CD4-positive, alpha-beta T cell treated with Interleukin-12 subunit alpha and Interleukin-12 subunit beta, for 1 hour (primary cell): ENCODE data around the gene NNT.
"Not testable (repeated sequence)": the region's sequence is repeated elsewhere in the genome, so short reads cannot be mapped to it uniquely, and the experiment has no call there.

Experiments used
- DNase-seq: peaks from one replicate; pipeline ENCODE4 v3.0.0-alpha.2; 2020

The NNT gene

DNA sequence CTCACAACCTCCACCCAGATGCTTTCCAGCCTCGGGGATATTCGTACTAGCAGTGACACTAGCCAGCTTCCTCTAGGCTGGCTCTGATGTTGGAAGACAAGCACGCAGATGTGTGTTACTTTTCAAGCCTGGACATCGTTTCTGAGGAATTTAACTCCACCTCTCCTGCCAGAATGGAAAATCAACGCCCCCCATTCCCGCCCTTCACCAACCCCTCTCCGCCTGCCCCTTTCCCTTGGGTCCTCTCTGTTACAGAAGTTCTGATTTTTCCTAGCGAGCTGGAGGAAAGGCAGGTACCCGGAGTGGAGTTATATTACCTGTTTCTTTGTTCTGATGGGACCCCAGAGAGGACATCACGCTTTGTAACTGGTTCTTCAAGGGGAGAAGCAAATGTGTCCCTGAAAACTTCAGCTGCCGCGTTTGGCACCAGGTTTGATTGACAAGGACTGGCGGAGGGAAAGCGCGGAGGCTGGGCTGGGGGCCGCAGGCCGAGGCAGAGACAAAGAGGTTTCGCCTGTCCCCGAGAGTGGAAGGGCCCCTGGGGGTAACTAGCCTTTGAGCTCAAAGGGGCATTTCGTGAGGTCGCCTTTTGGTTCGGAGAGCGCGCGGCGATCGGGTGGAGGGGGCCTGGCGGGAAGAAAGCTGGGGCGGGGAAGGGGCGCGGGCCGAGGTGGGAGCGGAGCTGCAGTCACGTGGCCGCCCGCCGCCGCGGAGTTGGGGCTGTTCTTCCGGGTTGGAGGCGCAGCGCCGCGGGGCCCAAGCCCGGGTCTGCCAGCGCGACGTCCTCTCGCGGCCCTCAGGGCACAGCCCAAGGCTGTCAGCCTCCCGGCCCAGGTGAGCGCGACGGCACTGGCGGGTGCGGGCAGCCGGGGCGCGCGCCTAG lies at the start of gene NNT:
Gene NNT, plus strand, starts transcription at position 720 of the 883 bp plus-strand sequence. CDS start 6,016 bp downstream, outside the sequence.
- DNase-seq = peak; percentile 77

- DNase-seq = no peak
Observed at GRCh38 chr5:43553381-43553780, 49.6 kb upstream of the NNT start.

- no peak for DNase-seq
Observed at GRCh38 chr5:43554497-43554896, 48.5 kb upstream of the NNT start.

DNA sequence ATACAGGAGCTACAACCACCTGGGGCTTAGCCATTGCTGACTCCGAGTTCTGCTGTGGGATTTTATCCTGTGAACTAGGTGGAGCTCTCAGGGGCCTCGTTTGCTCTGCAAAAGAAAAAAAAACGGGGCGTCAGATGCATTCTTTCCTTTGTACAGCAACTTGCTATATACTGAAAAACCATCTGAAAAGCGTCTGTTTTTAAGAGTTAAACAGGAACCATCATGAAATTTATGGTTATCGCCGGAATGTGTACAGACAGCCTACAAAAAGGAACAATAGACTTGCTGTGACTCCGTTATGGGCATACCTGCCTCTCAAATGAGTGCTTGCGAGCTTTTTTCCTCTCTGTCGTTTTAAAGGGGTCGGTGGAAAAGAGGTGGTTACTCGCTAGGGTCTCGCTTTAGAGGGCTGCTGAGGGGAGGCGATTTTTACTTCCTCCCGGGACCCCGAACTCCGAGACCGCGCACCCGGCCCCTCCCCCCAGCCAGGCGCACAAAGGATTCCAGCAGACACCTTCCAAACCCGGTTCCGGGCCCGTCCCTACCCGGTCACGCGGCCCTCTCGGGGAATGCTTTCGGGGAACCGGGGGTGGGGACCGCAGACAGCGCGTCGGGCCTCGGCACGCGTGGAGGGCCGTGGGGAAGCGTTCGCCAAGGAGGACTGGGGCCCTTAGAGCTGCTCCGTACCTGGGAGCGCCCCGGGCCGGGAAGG lies 46.9 kb upstream of the NNT start:
- peak; percentile 48 for DNase-seq

DNA sequence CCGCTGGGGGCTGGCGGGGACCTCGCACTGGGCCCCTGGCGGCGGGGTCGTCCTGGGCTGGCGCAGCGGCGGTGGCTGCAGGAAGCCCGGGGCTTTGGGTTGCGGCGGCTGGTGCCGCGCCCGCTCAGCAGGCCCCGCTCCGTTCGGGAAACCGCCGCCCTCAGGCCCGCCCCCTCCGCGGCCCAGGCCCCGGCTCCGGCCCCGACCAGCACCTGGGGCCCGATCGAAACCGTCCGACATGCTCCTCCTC lies 46.4 kb upstream of the NNT start:
- DNase-seq = not testable (repeated sequence)

GRCh38 chr5:43556857-43557542 lies 46.0 kb upstream of the NNT start, which contains the start of gene PAIP1:
TSS of gene PAIP1 (minus strand) at chr5:43557077. CDS start at chr5:43556846, 231 bp downstream.
- peak; percentile 87 for DNase-seq

DNA sequence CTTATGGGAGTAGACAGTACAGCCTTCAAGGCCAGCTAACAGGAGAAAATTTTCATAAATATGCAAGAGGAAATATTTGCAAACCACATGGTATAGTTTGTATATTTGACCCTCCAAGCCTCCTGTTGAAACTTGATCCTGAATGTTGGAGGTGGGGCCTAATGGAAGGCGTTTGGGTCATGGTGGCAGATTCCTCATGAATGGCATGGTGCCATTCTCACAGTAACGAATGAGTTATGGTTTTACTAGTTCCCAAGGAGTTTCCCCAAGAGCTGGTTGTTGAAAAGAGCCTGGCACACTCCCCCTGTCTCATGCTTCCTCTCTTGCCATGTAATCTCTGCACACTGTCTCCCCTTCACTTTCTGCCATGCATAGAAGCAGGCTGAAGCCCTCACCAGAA lies 42.9 kb upstream of the NNT start:
- DNase-seq = no peak

DNA sequence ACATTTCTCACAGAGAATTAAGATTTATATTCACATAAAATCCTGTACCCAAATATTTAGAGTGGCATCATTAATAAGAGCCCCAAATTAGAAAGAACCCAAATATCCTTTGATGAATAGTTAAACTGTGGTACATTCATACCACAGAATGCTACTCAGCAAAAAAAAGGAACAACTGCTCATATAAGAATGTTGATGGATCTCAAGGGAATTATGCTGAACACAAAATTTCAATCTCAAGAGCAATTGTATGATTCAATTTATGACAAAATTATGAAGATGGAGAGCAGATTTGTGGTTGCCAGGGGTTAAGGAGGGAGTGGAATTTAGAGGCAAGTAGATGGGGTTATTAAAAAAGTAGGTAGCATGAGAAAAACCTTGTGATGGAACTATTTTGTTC lies 41.6 kb upstream of the NNT start:
- no peak for DNase-seq

DNA sequence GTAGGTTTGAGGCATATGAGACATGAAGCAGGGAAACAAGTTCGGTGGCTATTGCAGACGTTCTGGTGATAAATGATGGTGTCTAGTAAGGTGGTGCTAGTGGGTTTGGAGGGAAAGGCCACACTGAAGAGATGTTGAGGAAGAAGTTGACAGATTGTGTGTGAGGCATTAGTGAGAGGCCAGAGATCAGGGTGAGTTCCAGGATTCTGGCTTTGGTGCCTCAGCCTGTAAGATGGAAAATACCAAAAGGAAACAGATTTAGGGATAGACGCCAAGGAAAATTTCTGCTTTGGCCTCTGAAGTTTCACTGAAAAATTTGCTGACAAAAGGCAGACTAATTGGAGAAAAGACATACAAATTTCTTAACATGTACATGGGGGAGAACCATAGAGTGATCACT lies 39.7 kb upstream of the NNT start:
- DNase-seq = no peak

- DNase-seq = no peak
Observed at GRCh38 chr5:43564289-43564850, 38.6 kb upstream of the NNT start.

- no peak for DNase-seq
Observed at GRCh38 chr5:43565043-43565442, 37.9 kb upstream of the NNT start.

GRCh38 chr5:43567967-43568366 lies 35.0 kb upstream of the NNT start:
- DNase-seq = no peak

DNA sequence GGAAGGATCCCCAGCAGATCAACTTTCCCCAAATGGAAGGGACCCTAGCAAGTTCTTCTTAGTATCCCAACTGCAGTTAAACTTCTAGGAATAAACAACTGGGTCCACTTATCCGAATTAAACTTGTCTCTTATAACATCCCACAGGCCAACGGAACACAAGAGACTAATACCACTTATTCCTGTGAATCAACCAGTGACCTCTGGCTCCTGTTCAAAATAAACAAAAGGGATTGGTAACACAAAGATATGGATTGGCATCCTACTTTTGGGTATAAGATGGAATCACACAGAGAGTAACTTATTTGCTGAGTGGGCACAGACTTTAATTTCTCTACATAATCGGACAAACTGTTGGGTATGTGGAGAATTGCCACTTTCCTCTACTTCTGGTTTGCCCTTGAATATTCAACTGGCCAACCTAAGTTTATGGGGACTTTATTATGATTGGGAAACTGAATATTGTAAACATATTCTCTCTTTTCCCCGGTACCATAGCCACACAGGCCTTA lies 33.7 kb upstream of the NNT start:
- no peak for DNase-seq

GRCh38 chr5:43570450-43571158 lies 32.4 kb upstream of the NNT start:
- no peak for DNase-seq

GRCh38 chr5:43571237-43571636 lies 31.7 kb upstream of the NNT start:
- no peak for DNase-seq

GRCh38 chr5:43572357-43572756 lies 30.6 kb upstream of the NNT start:
- DNase-seq = no peak

GRCh38 chr5:43573058-43573457 lies 29.9 kb upstream of the NNT start:
- no peak for DNase-seq

- DNase-seq = not testable (repeated sequence)
Observed at GRCh38 chr5:43580402-43581210, 22.4 kb upstream of the NNT start.

- no peak for DNase-seq
Observed at GRCh38 chr5:43581398-43581797, 21.6 kb upstream of the NNT start.

DNA sequence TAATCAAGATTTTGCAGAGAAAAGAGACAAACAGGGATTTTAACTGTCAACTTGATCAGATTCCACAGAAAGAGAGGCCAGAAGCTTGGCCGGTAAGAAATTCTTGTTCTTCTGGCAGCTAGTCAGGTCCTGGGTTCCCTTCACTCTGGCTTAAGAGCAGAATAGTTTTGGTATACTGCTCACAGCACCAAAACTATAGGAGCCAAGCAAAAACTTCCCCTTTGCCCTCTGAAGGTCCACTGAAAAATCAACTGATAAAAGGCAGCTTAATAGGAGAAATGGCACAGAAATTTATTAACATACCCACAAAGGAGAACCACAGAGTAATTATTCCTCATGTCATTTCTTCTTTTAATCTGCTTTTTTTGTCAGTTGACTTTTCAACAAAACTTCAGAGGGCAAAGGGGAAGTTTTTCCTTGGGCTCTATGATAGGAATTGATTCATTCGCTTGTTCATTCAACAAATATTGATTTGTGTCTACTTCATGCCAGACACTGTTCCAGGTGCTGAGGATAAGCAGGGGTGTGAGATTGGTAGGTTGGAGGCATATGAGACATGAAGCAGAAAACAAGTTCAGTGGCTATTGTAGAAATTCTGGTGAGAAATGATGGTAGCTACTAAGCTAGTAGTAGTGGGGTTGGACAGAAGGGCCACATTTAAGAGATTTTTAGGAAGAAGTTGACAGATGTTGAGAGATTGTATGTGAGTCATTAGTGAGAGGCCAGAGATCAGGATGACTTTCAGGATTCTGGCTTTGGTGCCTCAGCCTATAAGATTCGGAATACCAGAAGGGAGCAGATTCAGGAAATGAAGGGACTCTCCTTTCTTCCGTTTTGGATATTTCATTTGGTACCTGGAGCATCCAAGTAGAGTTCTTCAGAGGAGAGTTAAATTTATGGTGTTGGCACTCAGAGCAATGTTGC lies 20.6 kb upstream of the NNT start:
- no peak for DNase-seq

DNA sequence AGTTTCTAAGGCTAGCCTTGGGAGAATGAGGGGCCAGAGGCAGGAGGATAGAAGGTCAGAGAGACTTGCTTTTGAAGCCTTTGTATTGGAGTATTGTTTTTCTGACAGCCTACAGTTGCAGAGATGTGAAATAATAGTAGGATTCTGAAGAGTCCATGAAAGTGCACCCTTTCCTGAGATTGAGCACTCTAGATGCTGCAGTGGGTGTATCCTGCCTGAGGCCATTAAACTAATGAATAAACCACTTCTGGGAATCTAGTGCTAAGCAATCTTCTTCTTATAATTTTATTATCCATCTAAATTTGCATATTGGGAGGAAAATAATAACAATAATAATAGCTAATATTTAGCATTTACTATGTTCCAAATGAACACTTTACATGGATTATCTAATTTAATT lies 19.3 kb upstream of the NNT start:
- no peak for DNase-seq
